GM19397 (cell line): ENCODE data around the gene IFT122.

Experiments used
- ATAC-seq: cut with Tn5 transposase; IDR thresholded peaks from one replicate; pipeline ENCODE4 v1.9.1; 2021; ENCODE audit warnings: mild to moderate bottlenecking, moderate library complexity; ENCODE audit not compliant: unreplicated experiment

Gene IFT122

GRCh38 chr3:129413687-129414506 lies 26.1 kb upstream of the IFT122 start:
- peak; percentile 72 for ATAC-seq

DNA sequence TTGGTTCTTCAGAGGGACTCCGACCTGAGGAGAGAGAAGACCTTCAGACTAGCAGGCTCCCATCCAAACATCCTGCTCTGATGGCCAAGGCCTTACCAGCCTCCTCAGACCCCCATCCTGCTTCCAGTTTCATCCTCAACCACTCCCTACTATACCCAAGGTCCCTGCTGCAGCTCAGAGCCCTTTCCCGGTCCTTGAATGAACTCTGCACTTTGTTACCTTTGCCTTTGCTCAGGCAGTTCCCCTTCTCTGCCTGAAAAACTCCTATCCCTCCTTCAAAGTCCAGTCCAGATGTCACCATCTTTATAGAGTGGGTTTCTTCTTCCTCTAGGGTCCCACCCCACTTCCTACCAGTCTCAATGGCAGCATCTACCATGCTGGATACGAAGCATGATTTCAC lies 24.6 kb upstream of the IFT122 start:
- ATAC-seq: no peak

DNA sequence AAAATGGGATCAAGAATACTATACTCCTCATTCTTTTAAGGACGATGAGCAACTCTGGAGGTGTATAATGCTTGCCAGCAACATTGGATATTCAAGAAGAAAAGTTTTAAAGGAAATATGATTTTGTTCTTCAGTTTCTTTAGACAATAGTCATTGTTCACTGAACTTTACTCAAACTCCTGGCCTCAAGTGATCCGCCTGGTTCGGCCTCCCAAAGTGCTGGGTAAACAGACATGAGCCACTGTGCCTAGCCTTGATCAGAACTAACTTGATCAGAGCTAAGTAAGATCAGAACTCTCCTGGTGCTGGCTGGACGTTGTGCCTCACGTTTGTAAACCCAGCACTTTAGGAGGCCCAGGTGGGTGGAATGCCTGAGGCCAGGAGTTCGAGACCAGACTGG lies 24.2 kb upstream of the IFT122 start:
- no peak for ATAC-seq

- no peak for ATAC-seq
These were observed 23.6 kb upstream of the IFT122 start for GRCh38 chr3:129416415-129416814.

DNA sequence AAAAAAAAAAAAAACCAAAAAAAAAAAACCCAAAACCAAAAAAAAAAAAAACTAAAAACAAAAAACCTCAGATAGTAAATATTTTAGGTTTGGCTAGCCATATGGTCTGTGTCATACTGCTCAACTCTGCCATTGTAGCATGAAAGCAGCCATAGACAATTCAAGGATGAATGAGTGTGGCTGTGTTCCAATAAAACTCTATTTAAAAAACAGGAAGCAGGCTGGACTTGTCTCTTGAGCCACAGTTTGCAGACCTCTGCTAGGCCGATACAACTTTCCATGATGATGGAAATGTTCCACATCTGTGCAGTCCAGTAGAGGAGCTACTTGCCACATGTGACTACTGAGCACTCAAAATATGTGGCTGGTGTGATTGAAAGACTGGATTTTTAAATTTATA lies 22.7 kb upstream of the IFT122 start:
- no peak for ATAC-seq

- ATAC-seq: no peak
These were observed 21.7 kb upstream of the IFT122 start for GRCh38 chr3:129418041-129418973.

DNA sequence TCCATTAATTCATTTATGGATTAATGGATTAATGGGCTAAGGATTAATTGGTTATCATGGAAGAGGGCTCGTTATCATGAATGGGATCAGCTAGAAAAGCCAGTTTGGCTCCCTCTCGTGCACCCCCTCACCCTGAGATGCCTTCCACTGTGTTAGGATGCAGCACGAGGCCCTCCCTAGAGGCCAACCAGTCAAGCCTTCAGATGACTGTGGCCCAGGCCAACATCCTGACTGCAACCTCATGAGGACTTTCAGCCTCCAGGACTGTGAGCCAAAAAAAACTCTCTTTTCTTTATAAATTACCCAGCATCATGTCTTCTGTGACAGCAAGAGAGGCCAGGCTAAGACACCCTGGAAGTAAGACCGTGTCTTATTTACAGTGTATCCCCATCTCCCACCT lies 20.5 kb upstream of the IFT122 start:
- ATAC-seq: no peak

- ATAC-seq: no peak
These were observed 18.7 kb upstream of the IFT122 start for GRCh38 chr3:129421236-129421883.

GRCh38 chr3:129421988-129422745 lies 17.9 kb upstream of the IFT122 start:
- no peak for ATAC-seq

DNA sequence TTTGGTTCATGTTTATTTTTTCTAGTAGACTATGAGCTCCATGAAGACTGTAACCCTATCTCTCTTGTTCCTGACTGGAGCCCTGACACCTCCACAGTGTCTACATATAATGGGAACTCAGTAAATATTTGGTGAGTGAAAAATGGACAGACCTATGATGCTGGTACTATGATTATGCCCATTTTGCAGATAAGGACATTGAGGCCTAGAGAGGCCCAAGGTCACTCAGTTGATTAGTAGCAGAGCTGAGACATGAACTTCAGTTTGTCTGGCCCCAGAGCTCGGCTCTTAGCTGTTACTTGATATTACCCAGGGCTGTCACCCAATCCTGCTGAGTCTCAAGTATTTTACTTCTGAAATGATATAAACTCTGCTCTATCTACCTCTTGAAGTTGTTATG lies 17.1 kb upstream of the IFT122 start:
- ATAC-seq: no peak

GRCh38 chr3:129424185-129424841 lies 15.7 kb upstream of the IFT122 start:
- ATAC-seq: no peak

DNA sequence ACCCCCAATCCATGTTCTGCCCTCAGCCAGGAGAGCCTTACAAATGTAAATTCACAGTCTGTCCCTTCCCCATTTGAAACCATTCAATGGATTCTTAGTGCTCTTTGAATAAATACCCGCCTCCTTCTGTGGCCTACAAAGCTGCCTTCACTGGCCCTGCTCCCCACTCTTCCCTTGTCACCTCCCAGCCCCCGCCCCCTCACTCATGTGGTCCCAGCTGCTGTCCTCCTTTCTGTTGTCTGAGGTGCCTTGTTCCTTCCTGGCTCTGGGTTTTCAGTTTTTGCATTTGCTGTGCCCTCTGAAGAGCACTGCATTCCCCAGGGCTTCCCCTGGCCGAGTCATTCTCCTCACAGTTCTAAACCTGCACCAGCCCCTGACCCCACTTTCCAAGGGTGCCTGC lies 14.8 kb upstream of the IFT122 start:
- no peak for ATAC-seq

DNA sequence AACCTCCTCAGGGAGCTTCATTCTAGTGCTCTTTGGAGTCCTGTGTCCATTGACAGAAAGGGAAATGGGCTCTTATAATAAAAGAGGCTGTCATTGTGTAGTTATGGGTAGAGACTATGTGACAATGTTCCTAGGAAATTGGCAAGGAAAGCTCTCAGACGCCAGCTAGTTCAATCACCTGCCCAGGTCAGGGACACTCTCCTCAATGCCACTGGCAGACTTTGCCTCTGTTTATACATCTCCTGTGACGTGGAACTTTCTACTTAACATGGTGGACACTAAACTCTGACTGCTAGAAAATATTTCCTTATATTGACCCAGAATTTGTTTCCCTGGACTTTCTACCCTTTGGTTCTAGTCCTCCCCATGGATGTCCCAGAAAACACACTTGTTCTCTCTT lies 14.4 kb upstream of the IFT122 start:
- no peak for ATAC-seq

GRCh38 chr3:129428007-129428375 lies 12.0 kb upstream of the IFT122 start:
- ATAC-seq: no peak

DNA sequence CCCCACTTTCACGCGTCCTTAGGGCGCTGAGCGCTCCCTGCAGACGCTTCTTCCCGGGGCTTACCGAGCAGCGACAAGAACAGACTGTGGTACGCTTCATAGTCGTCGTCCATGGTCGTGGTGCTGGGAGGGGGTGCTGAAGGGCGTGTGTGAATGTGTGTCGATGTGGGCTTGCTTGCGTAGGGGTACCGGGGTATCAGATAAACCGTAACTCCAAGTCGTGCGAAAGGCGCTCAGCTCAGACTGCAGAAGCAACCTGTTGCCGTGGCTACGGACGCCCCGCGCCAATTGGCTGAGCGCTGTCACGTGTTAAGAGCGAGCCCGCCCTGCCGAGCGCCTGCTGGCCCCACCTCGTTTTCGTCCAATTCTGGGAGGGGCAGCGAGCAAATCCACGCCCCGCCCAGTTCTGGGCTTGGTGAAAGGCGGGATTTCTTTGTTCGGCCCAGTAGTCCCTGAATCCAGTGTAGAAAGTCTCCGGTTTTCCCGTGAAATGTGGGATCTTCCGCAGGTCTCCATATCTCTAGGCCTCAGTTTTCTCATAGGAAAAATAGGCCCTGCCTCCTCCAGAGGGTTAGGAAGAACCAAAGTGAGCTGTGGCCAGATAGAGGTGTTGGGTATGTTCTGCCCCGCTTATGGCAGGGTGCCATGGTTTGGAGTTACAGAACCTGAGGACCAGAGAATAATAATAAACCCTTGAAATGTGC lies 11.5 kb upstream of the IFT122 start, which contains the start of gene EFCAB12:
EFCAB12 (minus strand) TSS at position 261 of the 704 bp plus-strand sequence; CDS start at position 113, 148 bp downstream.
- peak; percentile 92 for ATAC-seq

GRCh38 chr3:129429080-129429451 lies 11.0 kb upstream of the IFT122 start:
- ATAC-seq: no peak

GRCh38 chr3:129429602-129430001 lies 10.4 kb upstream of the IFT122 start:
- no peak for ATAC-seq

DNA sequence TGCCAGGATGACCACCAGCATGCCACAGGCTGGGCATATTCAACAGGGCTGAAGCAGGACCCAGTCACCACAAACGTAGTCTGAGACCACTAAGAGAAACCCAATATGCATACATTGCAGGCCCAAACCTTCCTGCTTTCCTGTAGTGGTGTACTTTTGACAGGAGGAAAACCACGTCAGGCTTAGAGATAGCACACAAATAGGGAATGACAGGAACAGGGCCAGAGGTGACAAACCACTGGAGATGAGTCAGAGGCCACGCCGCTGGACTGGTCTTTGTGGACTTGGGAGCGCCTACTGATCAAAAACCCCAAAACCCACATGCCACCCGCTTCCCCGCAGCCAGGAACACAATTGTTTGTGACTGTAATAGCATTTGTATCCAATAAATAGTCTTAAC lies 8.0 kb upstream of the IFT122 start:
- ATAC-seq: no peak

DNA sequence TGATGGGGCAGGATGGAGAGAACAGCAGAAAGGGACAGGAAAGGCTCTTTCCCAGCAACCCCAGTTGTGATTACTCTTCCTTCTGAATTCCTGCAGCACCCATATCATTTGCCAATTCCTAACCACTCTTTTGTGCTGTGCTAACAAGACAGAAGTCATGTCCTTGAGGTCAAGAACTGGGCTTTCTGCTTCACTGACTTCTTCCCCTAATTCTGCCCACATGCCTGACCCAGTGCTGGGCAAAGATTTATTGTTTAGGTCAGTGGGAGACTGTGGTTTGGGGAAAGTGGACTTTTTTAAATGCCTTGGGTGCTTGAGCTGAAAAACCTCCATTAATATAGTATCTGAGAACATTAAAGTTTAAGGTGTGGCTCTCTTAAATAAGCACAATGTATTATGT lies 7.4 kb upstream of the IFT122 start:
- no peak for ATAC-seq

GRCh38 chr3:129433565-129433964 lies 6.5 kb upstream of the IFT122 start:
- ATAC-seq: no peak
